NCI-H146 treated with DMSO at 0.1 percent for 48 hours (cell line): ENCODE data around the gene NAV2.

Source experiments
- DNase-seq: peaks from one replicate; lab custom pipeline; 2025; ENCODE audit not compliant: unreplicated experiment; lab: John Stamatoyannopoulos, UW

The NAV2 gene

GRCh38 chr11:19739872-19740271 lies 27.2 kb downstream of the NAV2 start:
- DNase-seq = no peak

GRCh38 chr11:19740586-19740985 lies 27.9 kb downstream of the NAV2 start:
- no peak for DNase-seq

GRCh38 chr11:19742588-19743292 lies 30.1 kb downstream of the NAV2 start:
- peak; percentile 43 for DNase-seq

GRCh38 chr11:19743622-19744021 lies 31.0 kb downstream of the NAV2 start:
- DNase-seq = no peak

DNA sequence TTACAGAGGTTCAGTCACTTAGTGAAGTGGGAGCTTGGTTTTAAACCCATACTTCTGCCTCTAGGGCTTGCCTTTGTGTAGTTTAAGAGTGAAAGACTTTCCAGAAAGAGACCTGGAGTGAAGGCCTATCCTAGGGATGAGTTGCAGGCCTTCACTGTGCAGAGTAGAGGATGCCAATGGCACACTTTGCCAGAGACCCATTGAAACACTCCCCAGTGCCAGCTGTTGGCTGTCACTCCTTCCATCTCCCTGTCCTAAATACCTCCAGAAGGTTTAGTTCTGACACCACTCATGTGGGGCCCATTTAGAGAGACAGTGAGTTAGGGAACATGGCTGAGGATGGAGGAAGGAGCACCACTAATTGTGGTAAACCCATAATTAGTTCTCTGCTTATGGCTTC lies 31.5 kb downstream of the NAV2 start:
- no peak for DNase-seq

DNA sequence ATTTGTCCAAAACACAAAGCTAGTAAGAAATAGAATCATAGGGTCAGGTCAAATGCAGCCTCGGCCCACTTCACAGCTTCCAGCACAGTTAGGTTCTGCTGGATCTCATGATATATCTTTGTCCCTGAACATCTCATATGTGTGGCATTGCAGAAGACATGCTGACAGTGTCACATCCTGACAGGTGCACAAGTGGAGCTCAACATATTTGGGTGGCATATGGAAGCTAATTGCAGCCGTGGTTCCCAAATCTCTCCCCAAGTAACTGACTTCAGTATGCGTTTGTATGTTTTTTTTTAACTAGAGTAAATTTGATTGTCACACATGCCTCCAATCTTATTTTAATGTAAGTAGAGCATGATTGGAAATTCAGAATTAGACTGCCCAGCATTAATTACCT lies 33.4 kb downstream of the NAV2 start:
- DNase-seq = no peak

- DNase-seq = no peak
These were observed 35.0 kb downstream of the NAV2 start for GRCh38 chr11:19747634-19748033.

- DNase-seq = no peak
These were observed 38.4 kb downstream of the NAV2 start for GRCh38 chr11:19751055-19751454.

- DNase-seq = no peak
These were observed 40.9 kb downstream of the NAV2 start for GRCh38 chr11:19753451-19754106.

DNA sequence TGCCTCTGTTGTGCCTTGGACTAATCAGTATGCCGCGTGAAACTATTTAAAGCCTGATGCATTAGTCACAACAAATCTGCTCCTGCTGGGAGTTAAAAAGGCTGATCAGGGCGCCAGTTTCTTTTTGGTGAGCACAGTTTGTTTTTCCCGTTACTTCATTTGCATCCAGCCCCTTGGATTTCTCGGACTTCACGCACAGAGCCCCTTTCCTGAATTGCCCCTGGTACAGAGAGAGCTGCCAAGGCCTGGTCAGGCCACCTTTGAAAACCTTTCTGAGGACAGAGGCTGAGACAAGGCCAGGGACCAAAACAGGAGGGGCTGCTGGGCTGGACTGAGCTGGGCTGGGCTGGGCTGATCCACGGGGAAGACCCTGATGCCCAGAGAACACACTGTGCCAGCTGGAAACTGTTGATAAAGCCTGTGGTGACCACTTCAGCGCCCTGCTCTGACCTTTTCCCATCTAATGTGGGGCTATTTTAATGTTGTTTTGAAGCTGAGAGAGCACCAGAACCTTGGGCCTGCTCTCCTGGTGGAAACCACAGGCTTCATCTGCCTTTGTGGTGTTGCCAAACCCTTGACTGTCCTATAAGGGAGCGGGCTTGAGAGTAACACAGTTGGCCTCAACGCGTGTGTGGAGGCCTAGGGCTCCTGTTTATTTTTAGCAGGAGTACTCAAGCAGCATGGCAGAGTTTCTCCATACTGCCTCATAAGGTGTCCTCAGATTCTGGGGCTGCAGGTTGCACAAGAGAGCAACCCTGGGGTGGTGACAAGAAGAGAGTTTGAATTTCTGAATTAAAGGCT lies 44.2 kb downstream of the NAV2 start:
- DNase-seq = no peak

DNA sequence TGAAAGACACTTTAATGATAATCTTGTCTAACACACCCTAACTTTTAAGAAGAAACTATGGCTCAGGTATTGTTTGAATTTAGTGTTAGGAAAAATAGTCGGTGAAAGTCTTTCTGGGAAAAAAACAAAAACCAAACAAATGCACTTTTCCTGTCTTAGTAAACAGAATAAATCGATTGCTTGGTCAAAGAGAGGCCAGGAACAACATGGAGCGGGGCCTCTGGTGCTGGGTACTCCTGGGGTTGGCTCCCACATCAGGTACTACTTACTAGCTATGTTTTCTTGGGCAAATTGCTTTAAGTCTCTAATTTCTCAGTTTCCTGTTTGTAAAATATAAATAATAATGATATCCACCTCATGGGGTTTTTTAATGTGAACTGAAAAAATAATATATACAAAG lies 46.8 kb downstream of the NAV2 start:
- no peak for DNase-seq

DNA sequence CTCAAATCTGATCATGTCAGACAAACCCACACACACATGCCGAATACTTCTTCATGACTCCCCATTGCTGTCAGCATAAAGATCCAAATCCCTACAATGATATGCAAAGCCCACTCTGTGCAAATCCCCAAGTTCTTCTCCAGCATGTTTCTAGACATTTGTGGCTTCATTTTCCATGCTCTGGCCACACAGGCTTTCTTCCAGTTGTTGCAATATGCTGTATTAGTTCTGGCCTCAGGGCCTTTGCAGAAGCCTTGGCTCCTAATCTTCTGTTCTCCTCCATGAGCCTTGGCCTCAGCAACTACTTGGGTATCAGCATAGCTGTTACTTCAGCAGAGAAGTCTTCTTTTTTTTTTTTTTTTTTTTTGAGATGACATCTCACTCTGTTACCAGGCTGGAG lies 49.6 kb downstream of the NAV2 start:
- no peak for DNase-seq

- DNase-seq = no peak
These were observed 50.7 kb downstream of the NAV2 start for GRCh38 chr11:19763330-19763729.

DNA sequence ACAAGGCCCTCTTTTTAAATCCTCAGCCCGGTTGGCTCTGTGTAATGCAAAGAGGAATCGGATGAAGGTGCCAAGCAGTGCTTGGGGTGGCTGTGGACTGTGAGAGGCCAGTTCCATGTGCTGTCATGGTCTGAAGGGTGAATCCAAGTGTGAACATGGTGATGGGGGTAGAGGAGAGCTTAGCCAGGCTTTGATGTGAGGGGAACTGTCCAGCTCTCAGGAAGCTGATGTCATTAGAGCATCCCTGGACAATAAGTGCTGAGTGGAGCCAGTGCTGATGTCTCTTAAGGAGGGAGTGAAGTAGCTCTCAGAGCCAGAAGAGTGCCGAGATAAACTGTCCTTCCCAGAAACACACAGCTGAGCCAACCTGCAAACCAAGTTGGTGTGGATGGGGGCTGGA lies 53.6 kb downstream of the NAV2 start:
- no peak for DNase-seq

GRCh38 chr11:19766810-19767209 lies 54.2 kb downstream of the NAV2 start:
- DNase-seq = no peak

DNA sequence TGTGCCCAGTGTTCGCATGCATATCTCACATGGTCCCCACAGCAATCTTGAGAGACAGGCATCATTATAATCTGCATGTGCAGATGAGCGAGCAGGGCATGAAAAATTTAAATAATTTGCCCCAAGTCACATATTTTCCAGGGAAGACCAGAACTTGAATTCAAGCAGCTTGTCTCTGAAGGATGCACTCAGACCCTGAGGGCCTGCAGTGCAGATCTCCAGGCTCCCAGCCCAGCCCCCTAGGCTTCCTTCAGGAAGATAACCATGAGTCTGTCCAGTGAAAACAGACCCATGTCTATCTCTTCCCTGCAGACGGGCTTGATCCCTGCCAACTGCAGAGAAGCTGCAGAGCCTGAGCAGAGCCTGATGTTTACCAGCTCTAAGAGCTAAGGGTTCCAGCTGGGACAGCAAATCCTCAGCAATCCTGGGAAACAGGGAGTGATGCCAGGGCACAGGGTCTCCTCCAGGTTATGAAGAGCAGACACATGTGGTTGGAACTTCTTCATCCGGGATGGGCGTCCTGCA lies 55.1 kb downstream of the NAV2 start:
- no peak for DNase-seq

GRCh38 chr11:19768197-19768596 lies 55.6 kb downstream of the NAV2 start:
- DNase-seq = no peak

- no peak for DNase-seq
These were observed 56.2 kb downstream of the NAV2 start for GRCh38 chr11:19768815-19769214.

- DNase-seq = no peak
These were observed 57.2 kb downstream of the NAV2 start for GRCh38 chr11:19769820-19770219.

DNA sequence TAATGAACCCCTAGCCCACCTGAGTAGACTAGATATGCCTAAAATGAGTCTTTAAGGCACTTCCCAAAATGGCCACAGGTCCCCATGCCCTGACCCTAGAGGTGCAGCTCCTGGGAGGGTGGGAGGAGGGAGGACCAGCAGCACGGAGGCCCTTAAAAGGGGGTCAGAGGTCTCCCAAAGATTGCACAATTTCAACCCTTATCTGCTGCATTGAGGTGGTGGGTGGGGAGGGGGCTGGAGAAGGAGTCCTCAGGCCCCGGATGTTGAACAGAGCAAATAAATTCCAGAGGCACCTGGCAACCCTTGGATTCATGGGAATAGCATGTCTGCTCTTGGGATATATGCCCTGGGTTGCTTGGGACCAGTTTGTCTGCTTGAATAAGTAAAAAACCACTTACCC lies 57.6 kb downstream of the NAV2 start:
- no peak for DNase-seq

GRCh38 chr11:19771463-19771862 lies 58.8 kb downstream of the NAV2 start:
- DNase-seq = no peak

DNA sequence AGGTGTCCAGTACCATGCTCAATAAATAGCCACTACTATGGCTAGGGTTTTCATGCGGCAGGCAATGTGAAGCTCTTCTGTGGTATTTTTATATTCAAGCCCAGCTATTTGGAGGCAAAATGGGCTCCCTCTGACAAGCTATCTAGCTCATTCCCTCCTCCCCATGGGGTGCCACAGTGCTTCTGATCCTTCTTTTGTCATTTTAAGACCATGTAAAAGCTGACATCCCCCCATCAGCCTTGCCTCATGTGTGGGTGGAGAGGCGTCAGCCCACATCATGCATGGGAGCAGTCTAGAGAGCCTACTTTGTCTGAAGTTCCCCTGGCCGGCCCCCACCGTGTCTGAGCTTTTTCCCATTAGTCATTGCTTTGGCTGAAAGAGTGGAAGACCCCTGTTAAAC lies 59.8 kb downstream of the NAV2 start:
- no peak for DNase-seq
